ENCODE data around the gene MOV10L1.
"Not testable (repeated sequence)": the region's sequence is repeated elsewhere in the genome, so short reads cannot be mapped to it uniquely, and the experiment has no call there.

The MOV10L1 gene

GRCh38 chr22:50192436-50193204 is 102.8 kb downstream of the MOV10L1 start:
- no peak for DNase-seq

GRCh38 chr22:50193621-50194020 is 103.8 kb downstream of the MOV10L1 start:
- DNase-seq, result no peak

GRCh38 chr22:50194037-50194805 is 104.4 kb downstream of the MOV10L1 start:
- no peak for DNase-seq

GRCh38 chr22:50196256-50196655 is 106.5 kb downstream of the MOV10L1 start:
- DNase-seq, result no peak

GRCh38 chr22:50197000-50197800 is 107.4 kb downstream of the MOV10L1 start:
- DNase-seq, result no peak

GRCh38 chr22:50197856-50198623 is 108.2 kb downstream of the MOV10L1 start:
- no peak for DNase-seq

GRCh38 chr22:50198624-50199017 is 108.8 kb downstream of the MOV10L1 start:
- no peak for DNase-seq

GRCh38 chr22:50199251-50199721 is 109.5 kb downstream of the MOV10L1 start:
- DNase-seq, result no peak

GRCh38 chr22:50199829-50200460 is 110.1 kb downstream of the MOV10L1 start:
- DNase-seq, result no peak

GRCh38 chr22:50200461-50201190 is 110.8 kb downstream of the MOV10L1 start, which contains the start of gene SELENOO:
Gene SELENOO (plus strand): TSS chr22:50201011. CDS start chr22:50201037, 26 bp downstream.
- DNase-seq, result peak; percentile 89

- DNase-seq, result peak; percentile 23
These were observed 111.7 kb downstream of the MOV10L1 start for GRCh38 chr22:50201191-50202129.

- DNase-seq, result no peak
These were observed 112.4 kb downstream of the MOV10L1 start for GRCh38 chr22:50202130-50202666.

GRCh38 chr22:50203288-50203687 is 113.5 kb downstream of the MOV10L1 start:
- no peak for DNase-seq

- no peak for DNase-seq
These were observed 114.8 kb downstream of the MOV10L1 start for GRCh38 chr22:50204571-50204970.

- not testable (repeated sequence) for DNase-seq
These were observed 115.2 kb downstream of the MOV10L1 start for GRCh38 chr22:50204998-50205397.

- DNase-seq, result no peak
These were observed 116.2 kb downstream of the MOV10L1 start for GRCh38 chr22:50205781-50206569.

- peak; percentile 21 for DNase-seq
These were observed 116.8 kb downstream of the MOV10L1 start for GRCh38 chr22:50206599-50206998.

GRCh38 chr22:50207383-50208140 is 117.8 kb downstream of the MOV10L1 start:
- DNase-seq, result no peak

Data from midbrain (tissue), 1 donor.